Skeletal muscle tissue (tissue), 4 donors: ENCODE measurements around the gene FBXO5. TPM values are rescaled to one million over a fixed set of nuclear protein-coding genes. Genes with fewer than 3 reads are reported as not detected.

Source experiments
- H3K27ac ChIP-seq: one replicate; pipeline ENCODE4 v1.7.0; 2013; ENCODE audit warnings: mild to moderate bottlenecking, low read depth, low read length, inconsistent platforms
- H3K27me3 ChIP-seq, 3 donors: one replicate each; pipeline ENCODE4 v1.7.0; 2013; ENCODE audit warnings: low read length in 3 of 3; ENCODE audit not compliant: control insufficient read depth in 3 of 3, insufficient read depth in 3 of 3
- H3K36me3 ChIP-seq, 3 donors: one replicate each; pipeline ENCODE4 v1.7.0; 2013; ENCODE audit warnings: low read length in 3 of 3; ENCODE audit not compliant: control insufficient read depth in 3 of 3, insufficient read depth in 3 of 3
- H3K4me1 ChIP-seq, 3 donors: one replicate each; pipeline ENCODE4 v1.7.0; 2013; ENCODE audit warnings: low read length in 3 of 3, mild to moderate bottlenecking in 3 of 3; ENCODE audit not compliant: control insufficient read depth in 3 of 3, insufficient read depth in 3 of 3
- H3K4me3 ChIP-seq, 3 donors: one replicate each; pipeline ENCODE4 v1.7.0; 2013; ENCODE audit warnings: low read length in 3 of 3
- H3K9ac ChIP-seq, 3 donors: one replicate each; pipeline ENCODE4 v1.7.0; 2013; ENCODE audit warnings: low read length in 3 of 3, mild to moderate bottlenecking in 3 of 3, moderate library complexity in 2 of 3, low read depth in 1 of 3
- H3K9me3 ChIP-seq, 3 donors: one replicate each; pipeline ENCODE4 v1.7.0; 2013; ENCODE audit warnings: low read length in 3 of 3; ENCODE audit not compliant: control insufficient read depth in 3 of 3
- total RNA-seq: library from RNA; depleted of rRNA; stranded (reverse); fragments of >200 nt; gene quantifications from one replicate; pipeline ENCODE4 v1.2.3, GENCODE V29; 2014
- donor health status: Osteomylitis.

Gene FBXO5, protein sequence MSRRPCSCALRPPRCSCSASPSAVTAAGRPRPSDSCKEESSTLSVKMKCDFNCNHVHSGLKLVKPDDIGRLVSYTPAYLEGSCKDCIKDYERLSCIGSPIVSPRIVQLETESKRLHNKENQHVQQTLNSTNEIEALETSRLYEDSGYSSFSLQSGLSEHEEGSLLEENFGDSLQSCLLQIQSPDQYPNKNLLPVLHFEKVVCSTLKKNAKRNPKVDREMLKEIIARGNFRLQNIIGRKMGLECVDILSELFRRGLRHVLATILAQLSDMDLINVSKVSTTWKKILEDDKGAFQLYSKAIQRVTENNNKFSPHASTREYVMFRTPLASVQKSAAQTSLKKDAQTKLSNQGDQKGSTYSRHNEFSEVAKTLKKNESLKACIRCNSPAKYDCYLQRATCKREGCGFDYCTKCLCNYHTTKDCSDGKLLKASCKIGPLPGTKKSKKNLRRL
- 4.7 TPM for total RNA-seq

DNA sequence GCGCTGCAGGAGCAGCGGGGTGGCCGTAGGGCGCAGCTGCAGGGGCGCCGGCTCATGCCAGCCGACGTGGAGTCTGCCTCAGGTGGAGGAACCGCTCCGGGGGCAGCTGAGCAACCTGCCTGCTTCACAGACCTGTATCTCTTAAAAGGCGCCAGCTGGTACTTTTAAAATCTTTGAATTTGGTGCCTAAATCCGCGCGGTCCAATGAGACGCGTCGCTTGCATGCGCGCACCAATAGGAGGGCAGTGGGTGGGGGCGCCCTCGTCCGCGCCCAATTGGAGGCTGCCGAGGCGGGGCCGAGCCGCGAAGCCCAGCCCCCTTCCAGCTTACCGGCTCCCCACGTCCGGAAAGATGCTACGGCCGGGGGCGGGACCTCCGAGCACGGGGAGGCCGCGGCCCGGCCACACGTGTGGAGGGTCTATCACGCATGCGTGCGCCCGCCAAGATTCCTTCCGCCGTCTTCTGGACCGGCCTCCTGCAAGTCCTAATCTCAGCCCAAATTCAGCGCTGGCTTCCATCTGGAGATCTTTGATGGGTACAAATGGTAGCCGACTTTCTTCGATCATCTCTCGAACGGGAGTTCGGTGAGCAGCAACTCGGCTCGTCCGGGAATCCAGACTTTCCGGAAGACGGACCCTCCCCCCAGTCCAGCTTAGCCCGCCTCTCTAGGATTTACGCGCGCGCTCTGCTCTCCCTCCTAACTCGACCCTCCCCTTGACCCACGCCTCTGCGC, at the start of gene FBXO5:
Gene FBXO5, minus strand, starts transcription at position 138 of the 733 bp plus-strand sequence. Its CDS starts 82 bp downstream, at position 56.
- Histone ChIP-seq H3K9ac (peak within 1 kb of the TSS; percentile 84 to 95 (median 91)), H3K9me3 (no peaks in the 10 kb centered on the region), H3K27ac (peak within 1 kb of the TSS; percentile 83), H3K4me1 (peaks cover 13 to 28% (median 18%) of the 10 kb centered on the region in 3 donors), H3K27me3 (no peaks in the 10 kb centered on the region), H3K36me3 (peaks cover 0 to 3% (median 0%) of the 10 kb centered on the region in 3 donors), H3K4me3 (peak within 1 kb of the TSS; percentile 86 to 98 (median 91))

DNA sequence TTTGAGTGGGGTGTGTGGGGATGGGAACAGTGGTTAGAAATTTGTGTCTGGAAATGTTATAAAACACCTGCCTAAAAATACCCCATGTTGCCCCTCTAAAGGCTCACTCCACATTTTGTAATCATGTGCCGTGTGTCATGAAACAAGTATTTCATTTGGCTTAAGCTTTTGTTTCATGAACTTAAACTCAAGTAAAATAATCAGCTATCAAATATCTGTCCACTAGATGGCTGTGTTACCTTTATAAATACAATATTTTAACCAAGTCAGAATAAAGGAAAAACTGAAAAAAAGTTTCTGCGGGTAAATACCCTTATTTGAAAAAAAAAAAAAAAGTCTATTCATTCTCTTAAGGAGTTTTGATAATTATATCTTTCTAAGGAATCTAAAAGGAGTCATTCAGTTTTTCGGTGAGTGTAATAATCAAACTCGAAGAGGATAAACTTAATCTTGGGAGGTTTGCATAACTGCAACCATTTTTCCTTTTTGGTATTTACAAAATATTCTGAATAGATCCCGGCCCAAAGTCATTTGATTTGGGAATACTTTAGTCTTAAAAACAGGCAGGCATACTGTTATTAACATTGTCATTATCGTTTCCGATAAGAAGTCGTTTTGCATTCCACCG, 49.5 kb upstream of the FBXO5 start:
- Histone ChIP-seq H3K4me1 (no peaks in the 10 kb centered on the region), H3K9me3 (no peaks in the 10 kb centered on the region), H3K4me3 (no peak overlapping the region), H3K9ac (no peak overlapping the region), H3K27ac (no peak overlapping the region), H3K36me3 (no peaks in the 10 kb centered on the region), H3K27me3 (no peaks in the 10 kb centered on the region)

DNA sequence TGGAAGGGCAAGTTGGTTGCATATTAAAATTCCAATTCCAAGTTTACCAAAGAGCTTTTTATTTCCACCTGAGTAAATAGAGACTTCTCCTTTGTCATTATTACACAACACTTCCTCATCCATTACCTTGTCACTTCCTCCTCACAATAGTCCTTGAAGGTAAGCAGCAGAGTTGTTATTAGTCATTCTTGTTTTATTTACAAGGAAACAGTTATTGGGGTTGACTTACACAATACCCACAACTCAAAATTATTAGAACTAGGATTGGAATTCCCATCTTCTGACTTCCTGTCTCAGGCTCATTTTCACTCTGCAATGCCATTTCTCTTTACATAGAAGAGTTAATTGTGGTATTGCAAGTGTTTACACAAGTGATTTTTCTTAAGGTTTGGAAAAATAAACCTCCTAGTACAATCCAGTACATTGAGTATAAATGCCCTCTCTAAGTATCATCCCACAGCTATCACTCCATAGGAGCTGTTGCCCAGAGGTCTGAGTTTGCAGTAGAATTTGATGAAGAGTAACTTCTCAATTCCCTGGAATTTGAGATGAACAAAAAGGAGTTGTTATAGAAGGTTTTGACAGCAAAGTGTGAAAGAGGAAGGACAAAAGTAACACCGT, 48.6 kb upstream of the FBXO5 start:
- no peak overlapping the region for H3K9ac ChIP-seq
- no peaks in the 10 kb centered on the region for H3K36me3 ChIP-seq
- no peaks in the 10 kb centered on the region for H3K9me3 ChIP-seq
- H3K27ac ChIP-seq: no peak overlapping the region
- no peaks in the 10 kb centered on the region for H3K27me3 ChIP-seq
- no peaks in the 10 kb centered on the region for H3K4me1 ChIP-seq
- H3K4me3 ChIP-seq: no peak overlapping the region

DNA sequence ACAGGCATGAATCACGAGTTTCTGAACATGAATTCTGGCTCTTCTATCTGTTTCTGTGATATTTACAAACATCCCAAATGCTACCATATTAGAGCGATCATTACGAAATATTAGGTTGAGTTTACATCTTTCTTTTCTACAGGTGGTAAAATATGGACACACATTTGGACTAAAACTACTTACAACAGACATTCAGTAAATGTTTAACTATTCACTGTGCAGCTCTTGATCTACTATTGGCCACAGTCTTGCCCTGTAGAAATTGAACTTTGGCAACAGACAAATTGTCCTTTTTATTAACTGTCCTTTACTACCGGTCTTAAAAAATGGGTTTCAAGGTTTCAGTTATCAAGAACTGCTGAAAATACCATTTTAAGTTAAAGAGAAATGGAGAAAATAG, 46.1 kb upstream of the FBXO5 start:
- Histone ChIP-seq H3K9ac (no peak overlapping the region), H3K27ac (no peak overlapping the region), H3K4me1 (no peaks in the 10 kb centered on the region), H3K36me3 (no peaks in the 10 kb centered on the region), H3K27me3 (no peaks in the 10 kb centered on the region), H3K9me3 (no peaks in the 10 kb centered on the region), H3K4me3 (no peak overlapping the region)

DNA sequence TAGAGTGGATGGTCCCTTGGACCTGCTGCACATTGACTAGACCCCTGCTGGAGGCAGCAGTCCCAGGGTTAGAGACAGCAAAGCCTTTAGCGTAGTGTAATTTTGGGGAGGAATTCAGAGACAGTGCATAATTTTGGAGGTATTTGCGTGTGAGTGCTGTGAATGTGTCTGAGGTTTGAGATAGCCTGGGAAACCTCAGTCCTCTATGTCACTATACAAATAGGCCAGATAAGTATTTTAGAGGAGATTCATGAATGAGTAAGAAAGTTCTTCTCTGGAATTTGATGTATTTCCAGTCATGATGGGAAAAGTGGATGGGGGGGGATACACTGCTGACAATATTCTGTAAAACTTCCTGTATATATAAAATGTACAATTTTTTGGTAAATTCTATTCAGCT, 45.4 kb upstream of the FBXO5 start:
- Histone ChIP-seq H3K4me3 (no peak overlapping the region), H3K36me3 (no peaks in the 10 kb centered on the region), H3K27me3 (no peaks in the 10 kb centered on the region), H3K4me1 (no peaks in the 10 kb centered on the region), H3K27ac (no peak overlapping the region), H3K9ac (no peak overlapping the region), H3K9me3 (no peaks in the 10 kb centered on the region)

DNA sequence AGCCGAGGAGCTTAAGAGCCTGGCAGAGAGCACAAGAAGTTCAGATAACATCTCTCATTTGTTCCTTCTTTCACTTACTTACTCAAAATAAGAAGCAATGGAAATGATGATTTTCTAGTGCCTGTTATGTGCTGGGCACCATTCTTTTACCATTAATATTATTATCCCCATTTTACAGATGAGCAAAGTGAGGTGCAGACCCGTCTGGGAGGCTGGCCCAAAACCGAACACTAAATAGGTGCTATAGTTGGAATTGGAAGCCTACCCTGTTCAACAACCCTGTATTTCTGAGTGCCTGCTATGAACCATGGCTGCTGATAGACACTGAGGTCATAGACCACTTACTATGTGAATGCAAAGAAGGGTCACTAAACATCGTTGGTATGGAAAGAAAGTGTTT, 44.6 kb upstream of the FBXO5 start:
- Histone ChIP-seq H3K9ac (no peak overlapping the region), H3K27ac (no peak overlapping the region), H3K4me1 (no peaks in the 10 kb centered on the region), H3K9me3 (no peaks in the 10 kb centered on the region), H3K4me3 (no peak overlapping the region), H3K36me3 (no peaks in the 10 kb centered on the region), H3K27me3 (no peaks in the 10 kb centered on the region)

DNA sequence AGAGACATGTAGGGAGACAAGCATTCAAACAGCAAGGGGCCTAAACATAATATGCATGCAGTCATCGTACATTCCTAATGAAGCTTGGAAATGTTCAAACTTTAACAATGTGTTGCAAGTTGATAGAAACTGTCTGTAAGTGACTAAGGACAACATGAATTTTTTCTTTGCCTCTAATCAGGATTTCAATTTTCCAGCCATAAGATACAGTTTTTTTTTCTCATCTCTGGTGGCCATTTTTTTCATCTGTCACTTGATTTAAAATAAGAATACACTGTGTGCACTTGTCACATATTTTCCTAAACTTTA, 41.8 kb upstream of the FBXO5 start:
- no peak overlapping the region for H3K4me3 ChIP-seq
- no peaks in the 10 kb centered on the region for H3K27me3 ChIP-seq
- no peaks in the 10 kb centered on the region for H3K4me1 ChIP-seq
- H3K9me3 ChIP-seq: no peaks in the 10 kb centered on the region
- H3K36me3 ChIP-seq: no peaks in the 10 kb centered on the region
- no peak overlapping the region for H3K9ac ChIP-seq
- H3K27ac ChIP-seq: no peak overlapping the region

DNA sequence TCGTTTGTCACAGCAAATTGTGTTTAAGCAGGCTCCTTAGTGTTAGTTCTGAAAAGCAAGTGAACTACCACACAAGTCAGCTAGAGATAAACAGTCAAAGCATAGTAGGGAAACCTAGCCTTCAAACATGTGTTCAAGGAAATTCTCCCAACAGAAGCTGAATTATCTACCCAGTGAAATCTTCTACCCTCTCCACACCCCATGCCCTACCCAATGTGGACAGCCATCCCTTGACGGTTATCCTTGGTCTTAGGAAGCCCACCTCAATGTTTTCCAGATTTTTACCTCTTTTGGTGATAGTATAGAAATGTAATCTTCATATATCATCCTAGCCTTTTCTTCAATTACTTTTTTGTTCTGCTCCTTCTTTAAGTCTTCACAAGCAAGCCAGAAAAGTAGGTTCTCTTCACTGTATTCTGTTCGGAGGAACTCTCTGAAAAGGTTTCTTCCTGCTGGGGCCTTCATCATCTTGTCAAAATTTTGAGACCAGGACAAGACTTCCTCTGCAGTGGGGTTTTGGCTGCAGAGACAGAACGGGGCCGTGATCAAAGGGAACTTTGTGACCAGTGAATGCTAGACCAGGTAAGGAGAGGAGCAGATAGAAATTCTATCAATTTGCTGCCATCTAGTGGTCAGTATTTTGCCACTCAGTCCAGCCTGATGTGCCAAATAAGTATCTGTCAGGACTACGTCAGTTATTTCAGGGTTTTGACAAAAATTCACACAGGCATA, 41.3 kb upstream of the FBXO5 start:
- Histone ChIP-seq H3K9me3 (no peaks in the 10 kb centered on the region), H3K9ac (no peak overlapping the region), H3K4me1 (no peaks in the 10 kb centered on the region), H3K27me3 (no peaks in the 10 kb centered on the region), H3K36me3 (no peaks in the 10 kb centered on the region), H3K27ac (no peak overlapping the region), H3K4me3 (no peak overlapping the region)

DNA sequence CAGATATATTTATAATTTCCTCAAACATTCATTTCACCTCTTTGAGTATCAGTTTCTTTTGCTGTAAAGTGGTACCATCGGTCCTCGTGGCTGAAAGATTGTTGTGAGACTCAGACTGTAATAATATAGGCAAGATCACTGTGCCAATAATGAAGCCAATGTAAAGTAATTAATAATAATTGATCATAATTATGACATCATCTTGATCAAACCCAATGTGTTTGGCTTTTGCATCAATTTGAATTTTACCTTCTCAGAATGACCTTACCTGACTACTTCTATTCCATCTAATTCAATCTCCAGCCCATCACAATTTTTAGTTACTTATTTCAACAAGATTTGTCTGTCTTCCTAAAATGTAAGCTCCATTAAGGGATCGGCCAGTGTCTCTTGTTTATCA, 35.5 kb upstream of the FBXO5 start:
- no peaks in the 10 kb centered on the region for H3K9me3 ChIP-seq
- H3K4me3 ChIP-seq: no peak overlapping the region
- H3K9ac ChIP-seq: no peak overlapping the region
- H3K36me3 ChIP-seq: no peaks in the 10 kb centered on the region
- H3K4me1 ChIP-seq: no peaks in the 10 kb centered on the region
- no peak overlapping the region for H3K27ac ChIP-seq
- no peaks in the 10 kb centered on the region for H3K27me3 ChIP-seq
